Fibroblast of the aortic adventitia (primary cell): ENCODE measurements around the gene ACAA2. TPM values are rescaled to one million over a fixed set of nuclear protein-coding genes. Genes with fewer than 3 reads are reported as not detected.

Source experiments
- DNase-seq: peaks from one replicate; pipeline ENCODE4 v3.0.0-alpha.2; 2010; ENCODE audit warnings: low read depth
- H3K4me3 ChIP-seq: 2 replicates; pipeline ENCODE4 v1.5.1; 2011; ENCODE audit warnings: low read depth, mild to moderate bottlenecking, control low read depth, low read length, moderate library complexity
- total RNA-seq: library from RNA; depleted of rRNA; stranded (reverse); fragments of >200 nt; gene quantifications from 2 replicates; pipeline ENCODE4 v1.2.3, GENCODE V29; 2012; ENCODE audit warnings: low replicate concordance
- TF ChIP-seq, protein P1 (sequence below): IDR thresholded peaks from 2 replicates; pipeline ENCODE4 v1.5.1; 2011; ENCODE audit warnings: mild to moderate bottlenecking, low read length, control low read depth, inconsistent platforms; ENCODE audit not compliant: insufficient read depth

The ACAA2 gene
- total RNA-seq, 1 donor: 56.8 TPM

DNA sequence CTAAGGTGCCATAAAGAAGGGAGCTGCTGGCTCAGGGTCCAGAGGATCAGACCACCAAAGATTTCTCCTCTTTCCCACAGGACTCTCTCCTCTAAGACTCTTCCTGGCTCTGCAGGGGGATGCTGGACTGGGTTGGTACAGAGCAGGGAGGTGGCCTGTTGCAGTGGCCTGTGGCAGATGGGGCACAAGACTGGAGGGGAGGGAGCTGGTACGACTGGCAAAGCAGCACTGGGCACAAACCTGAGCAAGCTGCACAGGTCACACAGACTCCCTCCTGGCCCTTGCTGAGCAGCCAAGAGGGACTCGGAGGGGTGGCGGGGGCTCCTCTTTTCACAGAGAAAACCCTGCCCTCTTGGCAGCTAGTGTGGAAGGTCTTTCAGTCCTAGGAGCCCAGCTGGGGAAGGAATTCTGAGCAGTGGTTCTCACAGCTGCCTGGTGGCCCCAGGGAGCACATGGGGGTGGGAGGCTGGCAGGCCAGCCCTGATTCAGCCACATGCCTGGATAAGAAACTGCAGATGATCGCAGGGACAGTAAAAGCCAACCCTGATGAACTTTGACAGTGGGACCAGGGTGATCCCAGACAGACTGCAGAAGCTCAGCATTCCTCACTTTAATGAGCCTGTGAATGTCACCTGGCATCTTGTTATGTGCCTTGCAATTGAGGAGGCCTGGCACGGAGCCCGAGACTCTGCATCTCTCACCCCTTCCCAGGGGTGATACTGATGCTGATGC, 32.5 kb upstream of the ACAA2 start:
- DNase-seq: no peak
- H3K4me3 ChIP-seq: no peak overlapping the region
- TF ChIP-seq, protein P1, sequence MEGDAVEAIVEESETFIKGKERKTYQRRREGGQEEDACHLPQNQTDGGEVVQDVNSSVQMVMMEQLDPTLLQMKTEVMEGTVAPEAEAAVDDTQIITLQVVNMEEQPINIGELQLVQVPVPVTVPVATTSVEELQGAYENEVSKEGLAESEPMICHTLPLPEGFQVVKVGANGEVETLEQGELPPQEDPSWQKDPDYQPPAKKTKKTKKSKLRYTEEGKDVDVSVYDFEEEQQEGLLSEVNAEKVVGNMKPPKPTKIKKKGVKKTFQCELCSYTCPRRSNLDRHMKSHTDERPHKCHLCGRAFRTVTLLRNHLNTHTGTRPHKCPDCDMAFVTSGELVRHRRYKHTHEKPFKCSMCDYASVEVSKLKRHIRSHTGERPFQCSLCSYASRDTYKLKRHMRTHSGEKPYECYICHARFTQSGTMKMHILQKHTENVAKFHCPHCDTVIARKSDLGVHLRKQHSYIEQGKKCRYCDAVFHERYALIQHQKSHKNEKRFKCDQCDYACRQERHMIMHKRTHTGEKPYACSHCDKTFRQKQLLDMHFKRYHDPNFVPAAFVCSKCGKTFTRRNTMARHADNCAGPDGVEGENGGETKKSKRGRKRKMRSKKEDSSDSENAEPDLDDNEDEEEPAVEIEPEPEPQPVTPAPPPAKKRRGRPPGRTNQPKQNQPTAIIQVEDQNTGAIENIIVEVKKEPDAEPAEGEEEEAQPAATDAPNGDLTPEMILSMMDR: no peak

DNA sequence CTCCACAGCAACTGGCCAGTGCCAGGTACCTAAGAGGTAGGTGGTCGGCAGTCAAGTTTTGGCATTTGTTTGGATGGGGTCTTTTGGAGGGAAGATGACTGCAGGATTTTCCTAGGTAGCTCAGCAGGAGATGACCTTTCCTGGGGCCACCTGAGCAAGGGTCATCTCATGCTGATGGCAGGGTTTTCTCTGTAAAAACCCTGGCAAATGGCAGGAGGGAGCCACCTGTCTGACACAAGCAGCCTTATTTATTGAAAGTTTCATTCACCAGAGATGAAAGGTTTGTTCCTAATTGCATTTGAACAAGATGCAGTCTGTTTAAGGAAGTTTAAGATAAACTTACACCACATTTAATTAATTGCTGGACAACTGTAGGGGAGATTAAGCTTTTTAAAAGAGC, 31.6 kb upstream of the ACAA2 start:
- no peak for DNase-seq
- TF ChIP-seq, protein P1: no peak
- H3K4me3 ChIP-seq: no peak overlapping the region

DNA sequence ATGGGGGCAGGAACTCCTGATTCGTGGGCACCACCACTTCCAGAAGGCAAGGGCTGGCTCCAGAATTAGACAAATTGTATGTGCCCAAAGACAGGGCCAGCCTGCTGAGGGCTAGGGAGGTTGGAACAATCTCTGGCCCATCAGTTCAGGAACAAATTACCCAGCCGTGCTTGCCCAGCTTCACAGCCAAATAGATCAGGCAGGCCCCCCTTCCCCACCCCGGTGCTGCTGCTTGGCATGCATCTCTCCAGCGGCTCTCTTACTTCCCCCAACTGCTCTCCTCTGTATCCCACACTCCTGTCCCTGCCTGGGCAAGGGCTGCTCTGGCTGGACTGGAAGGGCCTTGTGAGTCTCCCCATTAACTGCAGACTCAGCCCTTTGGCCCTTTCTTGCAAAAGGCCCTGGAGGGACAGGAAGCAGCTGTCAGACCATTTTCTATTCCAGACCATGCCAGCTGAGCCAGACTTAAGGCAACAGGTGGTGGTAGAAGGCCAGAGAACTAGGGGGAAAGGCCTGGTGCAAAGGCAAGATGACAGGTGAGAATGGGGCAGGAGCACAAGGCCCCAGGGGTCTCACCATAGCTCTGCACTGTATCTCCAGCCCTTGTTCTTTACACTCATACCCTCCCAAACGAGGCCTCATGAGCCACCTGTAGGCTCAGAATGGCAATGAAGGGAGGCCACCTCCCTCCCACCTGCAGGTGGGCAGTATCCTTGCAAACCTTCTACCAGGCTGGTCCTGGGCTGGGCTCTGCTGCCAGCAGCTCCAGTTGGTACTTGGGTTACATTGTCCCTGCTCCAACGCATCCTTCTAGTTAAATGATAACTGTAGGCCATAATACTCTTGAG, 30.7 kb upstream of the ACAA2 start:
- TF ChIP-seq, protein P1: no peak
- DNase-seq: no peak
- H3K4me3 ChIP-seq: no peak overlapping the region

DNA sequence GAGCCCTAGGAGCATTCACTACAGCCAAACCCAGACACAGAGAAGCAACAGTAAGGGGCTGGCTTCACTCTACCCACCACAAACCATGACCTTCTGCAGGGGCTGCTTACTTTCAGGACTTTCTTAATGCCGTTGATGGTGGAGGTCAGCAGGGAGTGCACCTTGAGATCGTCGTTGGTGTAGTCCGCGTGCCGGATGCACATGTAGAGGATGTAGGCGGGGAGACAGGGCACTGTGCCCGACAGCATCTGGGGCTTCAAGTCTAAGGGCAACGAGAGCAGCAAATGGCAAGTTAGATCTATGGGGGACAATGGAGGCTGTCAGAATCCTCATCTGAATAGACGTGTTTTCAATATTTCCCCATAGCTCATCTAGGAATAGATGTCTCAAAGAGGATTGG, 29.8 kb upstream of the ACAA2 start:
- H3K4me3 ChIP-seq: no peak overlapping the region
- TF ChIP-seq, protein P1: no peak
- DNase-seq: no peak

DNA sequence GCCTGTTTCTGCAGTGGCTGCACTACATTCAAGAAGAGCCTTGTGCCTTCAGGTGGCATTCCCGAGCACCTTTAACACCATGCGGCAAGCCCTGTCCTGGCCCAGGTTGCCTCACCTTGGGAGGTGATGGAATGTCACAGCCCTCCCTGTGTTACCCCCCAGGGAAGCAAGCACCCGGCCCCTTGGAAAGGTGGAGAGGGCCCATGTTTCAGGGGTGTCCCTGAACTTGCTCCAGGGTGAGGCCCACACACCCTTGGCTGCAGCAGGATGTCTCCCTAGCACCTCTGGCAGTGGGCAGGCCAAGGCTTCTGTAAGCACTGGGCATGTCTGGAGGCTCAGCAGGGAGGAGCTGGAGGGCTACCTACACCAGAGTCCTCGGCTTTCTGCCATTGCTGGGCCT, 29.3 kb upstream of the ACAA2 start:
- no peak overlapping the region for H3K4me3 ChIP-seq
- TF ChIP-seq, protein P1: no peak

DNA sequence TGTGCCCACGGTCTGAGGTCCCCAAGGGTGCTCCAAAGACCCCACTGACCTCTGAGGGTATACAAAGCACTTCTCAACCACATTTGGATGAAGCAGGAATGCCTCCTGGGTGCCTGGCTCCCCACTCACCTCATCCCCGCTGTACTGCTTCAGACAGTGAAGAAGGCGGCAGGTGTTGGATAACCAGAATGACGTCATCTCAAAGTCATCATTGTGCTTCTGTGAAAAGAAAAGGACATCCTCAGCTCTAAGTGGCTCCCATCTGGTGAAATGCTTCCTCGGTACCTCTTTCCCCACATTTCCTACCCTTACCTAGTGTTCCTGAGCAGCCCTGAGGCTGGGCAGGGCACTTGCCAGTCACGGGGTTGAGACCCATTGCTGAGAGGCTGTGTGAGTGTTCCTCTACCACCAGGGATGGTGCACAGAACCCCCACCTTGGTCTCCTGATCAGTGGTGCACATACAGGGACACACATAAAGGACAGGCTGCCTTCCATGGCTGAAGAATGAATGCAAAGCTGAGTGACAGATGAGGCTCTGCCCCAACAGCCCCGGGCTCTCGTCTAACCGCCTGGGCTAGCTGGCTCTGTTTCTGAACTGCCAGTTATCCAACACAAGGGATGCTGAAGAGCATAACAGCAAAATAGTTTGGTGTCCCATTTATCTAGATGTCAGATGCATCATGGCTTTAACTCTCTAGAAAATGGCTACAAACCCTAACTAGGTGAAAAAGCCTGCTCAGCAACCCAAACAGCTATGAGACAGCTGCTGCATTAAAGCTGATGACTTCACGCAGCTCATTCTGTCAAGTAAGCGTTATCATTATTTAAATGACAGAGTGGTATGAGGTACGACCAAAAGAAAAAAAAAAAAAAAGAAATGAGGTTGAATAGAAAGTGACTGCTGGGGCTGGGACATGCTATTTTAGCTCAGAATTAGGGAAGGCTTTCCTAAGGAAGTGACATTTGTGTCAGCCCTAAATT, 28.2 kb upstream of the ACAA2 start:
- DNase-seq: no peak
- no peak overlapping the region for H3K4me3 ChIP-seq
- TF ChIP-seq, protein P1: no peak

More for the DNA sequence above, 29.3 kb upstream of the ACAA2 start:
- DNase-seq: no peak
